ENCODE data around the gene DOCK9. TPM values are rescaled to one million over a fixed set of nuclear protein-coding genes. Genes with fewer than 3 reads are reported as not detected.

The DOCK9 gene
- total and polyA plus RNA-seq, 8 donors: 7.5 to 26.3 (median 16.3) TPM

GRCh38 chr13:98828614-98829013 is 149.2 kb downstream of the DOCK9 start:
- Histone ChIP-seq H3K9me3 (no peaks in the 10 kb centered on the region), H3K27me3 (no peaks in the 10 kb centered on the region), H3K27ac (no peak overlapping the region), H3K4me1 (peaks cover 0 to 25% (median 16%) of the 10 kb centered on the region in 3 donors), H3K4me3 (no peak overlapping the region), H3K36me3 (peaks cover 0 to 4% (median 0%) of the 10 kb centered on the region in 3 donors)
- intact Hi-C loops (cut with DNase I): no loop called here
- DNase-seq (peak in 1 of 6 donors; percentile 43), FAIRE-seq (no peak), ATAC-seq (peak; percentile 88 to 94 (median 91))
- no peak for TF ChIP-seq CTCF (IDR thresholded peaks at IDR 0.05)
- 56 to 65% methylated on average over 2 of the region's 2 CpGs for WGBS, 2 donors

GRCh38 chr13:98827449-98827848 is 150.4 kb downstream of the DOCK9 start:
- FAIRE-seq: no peak
- peaks cover 9 to 37% (median 28%) of the 10 kb centered on the region in 3 donors for H3K4me1 ChIP-seq
- peaks cover 0 to 4% (median 0%) of the 10 kb centered on the region in 3 donors for H3K36me3 ChIP-seq
- TF ChIP-seq CTCF (IDR thresholded peaks at IDR 0.05): no peak
- H3K9me3 ChIP-seq: no peaks in the 10 kb centered on the region
- H3K27me3 ChIP-seq: no peaks in the 10 kb centered on the region
- ATAC-seq: no peak
- WGBS, 2 donors: 87 to 89% methylated on average over 14 of the region's 14 CpGs
- no peak for DNase-seq
- no peak overlapping the region for H3K4me3 ChIP-seq
- intact Hi-C loops (cut with DNase I): no loop called here
- no peak overlapping the region for H3K27ac ChIP-seq

GRCh38 chr13:98826146-98826545 is 151.7 kb downstream of the DOCK9 start:
- no peaks in the 10 kb centered on the region for H3K9me3 ChIP-seq
- H3K27me3 ChIP-seq: no peaks in the 10 kb centered on the region
- intact Hi-C loops (cut with DNase I): no loop called here
- FAIRE-seq (no peak), ATAC-seq (no peak), DNase-seq (no peak)
- H3K36me3 ChIP-seq: peaks cover 0 to 2% (median 0%) of the 10 kb centered on the region in 3 donors
- H3K4me1 ChIP-seq: peaks cover 22 to 50% (median 41%) of the 10 kb centered on the region in 3 donors
- no peak overlapping the region for H3K27ac ChIP-seq
- no peak for TF ChIP-seq CTCF (IDR thresholded peaks at IDR 0.05)
- H3K4me3 ChIP-seq: no peak overlapping the region
- WGBS, 2 donors: 87 to 89% methylated on average over 6 of the region's 6 CpGs

GRCh38 chr13:98825659-98826058 is 152.2 kb downstream of the DOCK9 start:
- intact Hi-C loops (cut with DNase I): no loop called here
- Histone ChIP-seq H3K9me3 (no peaks in the 10 kb centered on the region), H3K36me3 (no peaks in the 10 kb centered on the region), H3K27ac (no peak overlapping the region), H3K4me1 (peaks cover 26 to 55% (median 44%) of the 10 kb centered on the region in 3 donors), H3K4me3 (no peak overlapping the region), H3K27me3 (no peaks in the 10 kb centered on the region)
- WGBS, 2 donors: 77 to 84% methylated on average over 8 of the region's 8 CpGs
- no peak for ATAC-seq
- DNase-seq: no peak
- FAIRE-seq: no peak
- no peak for TF ChIP-seq CTCF (IDR thresholded peaks at IDR 0.05)

GRCh38 chr13:98824376-98825160 is 153.3 kb downstream of the DOCK9 start:
- H3K27ac ChIP-seq: peak overlapping the region in 1 of 4 donors; percentile 50
- no peak for DNase-seq
- 81 to 86% methylated on average over 13 of the region's 13 CpGs for WGBS, 2 donors
- no peaks in the 10 kb centered on the region for H3K36me3 ChIP-seq
- no peak for FAIRE-seq
- H3K9me3 ChIP-seq: no peaks in the 10 kb centered on the region
- ATAC-seq: no peak
- no peak overlapping the region for H3K4me3 ChIP-seq
- peaks cover 26 to 54% (median 44%) of the 10 kb centered on the region in 3 donors for H3K4me1 ChIP-seq
- H3K27me3 ChIP-seq: no peaks in the 10 kb centered on the region
- intact Hi-C loops (cut with DNase I): no loop called here
- TF ChIP-seq CTCF (IDR thresholded peaks at IDR 0.05): no peak

All from pancreas (tissue), 10 donors.